Fibroblast of lung (primary cell): Measurements from ENCODE around the gene HOXC11.

Experiments used
- EZH2 ChIP-seq: IDR thresholded peaks from 2 replicates; pipeline ENCODE4 v1.5.1; 2012; ENCODE audit warnings: low read length, control low read depth, mild to moderate bottlenecking; ENCODE audit errors: missing control alignments
- TF ChIP-seq, protein P1 (sequence below), 2 donors: IDR thresholded peaks in 1 of 2; conservative IDR thresholded peaks in 1 of 2; 1 replicate in 1 of 2; 2 replicates in 1 of 2; pipeline ENCODE4 v1.5.1; 2011 to 2012; ENCODE audit warnings: low read length in 2 of 2, control low read depth in 1 of 2, inconsistent platforms in 1 of 2, low read depth in 1 of 2, mild to moderate bottlenecking in 1 of 2

DNA sequence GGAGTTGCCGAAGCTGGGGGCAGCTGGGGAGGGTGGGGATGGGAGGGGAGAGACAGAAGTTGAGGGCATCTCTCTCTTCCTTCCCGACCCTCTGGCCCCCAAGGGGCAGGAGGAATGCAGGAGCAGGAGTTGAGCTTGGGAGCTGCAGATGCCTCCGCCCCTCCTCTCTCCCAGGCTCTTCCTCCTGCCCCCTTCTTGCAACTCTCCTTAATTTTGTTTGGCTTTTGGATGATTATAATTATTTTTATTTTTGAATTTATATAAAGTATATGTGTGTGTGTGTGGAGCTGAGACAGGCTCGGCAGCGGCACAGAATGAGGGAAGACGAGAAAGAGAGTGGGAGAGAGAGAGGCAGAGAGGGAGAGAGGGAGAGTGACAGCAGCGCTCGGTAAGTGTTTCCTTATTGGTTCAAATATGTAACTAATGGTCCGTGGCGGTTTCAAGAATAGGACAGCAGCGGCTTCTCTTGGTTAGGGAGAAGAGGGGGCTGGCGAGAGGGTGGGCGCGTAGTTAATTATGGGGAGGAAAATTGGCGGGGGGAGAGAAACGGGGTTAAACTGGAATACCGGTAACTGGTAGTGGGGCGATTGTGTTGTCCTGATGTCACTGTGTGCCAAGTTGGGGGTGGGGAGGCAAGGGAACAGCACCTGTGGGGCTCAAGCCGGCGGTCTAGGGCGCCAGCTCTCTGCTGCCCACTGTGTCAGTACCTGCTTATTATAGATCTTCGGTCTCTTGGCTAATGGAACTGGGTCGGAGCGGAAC, 44.3 kb downstream of the HOXC11 start:
- TF ChIP-seq, protein P1, sequence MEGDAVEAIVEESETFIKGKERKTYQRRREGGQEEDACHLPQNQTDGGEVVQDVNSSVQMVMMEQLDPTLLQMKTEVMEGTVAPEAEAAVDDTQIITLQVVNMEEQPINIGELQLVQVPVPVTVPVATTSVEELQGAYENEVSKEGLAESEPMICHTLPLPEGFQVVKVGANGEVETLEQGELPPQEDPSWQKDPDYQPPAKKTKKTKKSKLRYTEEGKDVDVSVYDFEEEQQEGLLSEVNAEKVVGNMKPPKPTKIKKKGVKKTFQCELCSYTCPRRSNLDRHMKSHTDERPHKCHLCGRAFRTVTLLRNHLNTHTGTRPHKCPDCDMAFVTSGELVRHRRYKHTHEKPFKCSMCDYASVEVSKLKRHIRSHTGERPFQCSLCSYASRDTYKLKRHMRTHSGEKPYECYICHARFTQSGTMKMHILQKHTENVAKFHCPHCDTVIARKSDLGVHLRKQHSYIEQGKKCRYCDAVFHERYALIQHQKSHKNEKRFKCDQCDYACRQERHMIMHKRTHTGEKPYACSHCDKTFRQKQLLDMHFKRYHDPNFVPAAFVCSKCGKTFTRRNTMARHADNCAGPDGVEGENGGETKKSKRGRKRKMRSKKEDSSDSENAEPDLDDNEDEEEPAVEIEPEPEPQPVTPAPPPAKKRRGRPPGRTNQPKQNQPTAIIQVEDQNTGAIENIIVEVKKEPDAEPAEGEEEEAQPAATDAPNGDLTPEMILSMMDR (conservative IDR thresholded peaks at IDR 0.05 in 1 of 2, IDR thresholded peaks at IDR 0.05 in 1 of 2; ENCODE audit: low read depth in 1 of 2, low read length in 2 of 2): no peak
- peak; percentile 73 for TF ChIP-seq EZH2
